HEK293 (cell line): Measurements from ENCODE around the gene STYK1.

Experiments
- KLF16 ChIP-seq: fragments of 450-650 bp; formaldehyde crosslinking; IDR thresholded peaks from 2 replicates; pipeline ENCODE4 v1.5.1; 2017; ENCODE audit warnings: missing biosample characterization, missing genetic modification characterization
- ZFP3 ChIP-seq: fragments of 450-650 bp; formaldehyde crosslinking; IDR thresholded peaks from 2 replicates; pipeline ENCODE4 v1.5.1; 2016; ENCODE audit warnings: low read depth, missing biosample characterization, missing genetic modification characterization
- ZNF292 ChIP-seq: fragments of 450-650 bp; formaldehyde crosslinking; IDR thresholded peaks from 2 replicates; pipeline ENCODE4 v1.5.1; 2016; ENCODE audit warnings: low read depth, missing biosample characterization, missing genetic modification characterization, borderline replicate concordance
- ZNF670 ChIP-seq: fragments of 450-650 bp; formaldehyde crosslinking; IDR thresholded peaks from 2 replicates; pipeline ENCODE4 v1.5.1; 2016; ENCODE audit warnings: missing biosample characterization, missing genetic modification characterization, low read depth
- TF ChIP-seq, protein P1 (sequence below): fragments of 450-650 bp; formaldehyde crosslinking; IDR thresholded peaks from 2 replicates; pipeline ENCODE4 v1.5.1; 2016; ENCODE audit warnings: missing biosample characterization, missing genetic modification characterization

DNA sequence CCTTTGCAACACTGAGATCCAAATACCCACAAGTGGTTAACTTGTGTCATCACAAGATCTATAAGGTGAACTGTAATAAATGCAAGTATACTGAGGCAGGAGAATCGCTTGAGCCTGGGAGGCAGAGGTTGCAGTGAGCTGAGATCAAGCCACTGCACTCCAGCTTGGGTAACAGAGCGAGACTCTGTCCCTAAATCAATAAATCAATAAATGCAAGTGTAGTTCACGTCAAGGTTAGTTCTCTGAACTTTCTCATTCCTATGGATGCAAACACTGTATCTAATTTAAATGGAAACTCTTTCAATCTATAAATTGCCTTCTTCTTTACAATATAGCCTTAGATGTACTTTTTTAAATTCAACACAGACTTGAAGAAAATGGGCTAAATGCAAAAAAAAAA lies 63.7 kb downstream of the STYK1 start:
- TF ChIP-seq, protein P1, sequence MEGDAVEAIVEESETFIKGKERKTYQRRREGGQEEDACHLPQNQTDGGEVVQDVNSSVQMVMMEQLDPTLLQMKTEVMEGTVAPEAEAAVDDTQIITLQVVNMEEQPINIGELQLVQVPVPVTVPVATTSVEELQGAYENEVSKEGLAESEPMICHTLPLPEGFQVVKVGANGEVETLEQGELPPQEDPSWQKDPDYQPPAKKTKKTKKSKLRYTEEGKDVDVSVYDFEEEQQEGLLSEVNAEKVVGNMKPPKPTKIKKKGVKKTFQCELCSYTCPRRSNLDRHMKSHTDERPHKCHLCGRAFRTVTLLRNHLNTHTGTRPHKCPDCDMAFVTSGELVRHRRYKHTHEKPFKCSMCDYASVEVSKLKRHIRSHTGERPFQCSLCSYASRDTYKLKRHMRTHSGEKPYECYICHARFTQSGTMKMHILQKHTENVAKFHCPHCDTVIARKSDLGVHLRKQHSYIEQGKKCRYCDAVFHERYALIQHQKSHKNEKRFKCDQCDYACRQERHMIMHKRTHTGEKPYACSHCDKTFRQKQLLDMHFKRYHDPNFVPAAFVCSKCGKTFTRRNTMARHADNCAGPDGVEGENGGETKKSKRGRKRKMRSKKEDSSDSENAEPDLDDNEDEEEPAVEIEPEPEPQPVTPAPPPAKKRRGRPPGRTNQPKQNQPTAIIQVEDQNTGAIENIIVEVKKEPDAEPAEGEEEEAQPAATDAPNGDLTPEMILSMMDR (tag by site-specific recombination): no peak
- TF ChIP-seq ZNF670 (tag by site-specific recombination) (no peak), ZNF292 (tag by site-specific recombination) (no peak), KLF16 (tag by site-specific recombination) (no peak), ZFP3 (tag by site-specific recombination) (no peak)
